ENCODE measurements around the gene LYPLAL1. TPM values are rescaled to one million over a fixed set of nuclear protein-coding genes. Genes with fewer than 3 reads are reported as not detected.

The LYPLAL1 gene
- total and polyA plus RNA-seq, 3 donors from 2014 or later: 20.8 to 33.8 (median 26.5) TPM

GRCh38 chr1:219206350-219206749 lies 32.7 kb downstream of the LYPLAL1 start:
- Histone ChIP-seq H3K36me3 (ENCODE audit: low read depth, missing control alignments) (no peaks in the 10 kb centered on the region), H3K4me3 (no peak overlapping the region), H3K27ac (no peak overlapping the region), H3K4me1 (no peaks in the 10 kb centered on the region), H3K27me3 (no peaks in the 10 kb centered on the region), H3K9me3 (no peaks in the 10 kb centered on the region)
- intact Hi-C loops (cut with DNase I; ENCODE audit: low total_unique reads): no loop called here
- WGBS, 2 donors: 81 to 89% methylated on average over 2 of the region's 2 CpGs
- no peak for TF ChIP-seq CTCF (IDR thresholded peaks at IDR 0.05)
- TF ChIP-seq POLR2A (IDR thresholded peaks at IDR 0.05): no peak
- no peak for DNase-seq

- 85 to 96% methylated on average over 2 of the region's 2 CpGs for WGBS, 2 donors
- intact Hi-C loops (cut with DNase I; ENCODE audit: low total_unique reads): no loop called here
- no peaks in the 10 kb centered on the region for H3K9me3 ChIP-seq
- DNase-seq: no peak
- H3K4me1 ChIP-seq: no peaks in the 10 kb centered on the region
- H3K36me3 ChIP-seq (ENCODE audit: low read depth, missing control alignments): no peaks in the 10 kb centered on the region
- H3K4me3 ChIP-seq: no peak overlapping the region
- TF ChIP-seq CTCF (IDR thresholded peaks at IDR 0.05) (no peak), POLR2A (IDR thresholded peaks at IDR 0.05) (no peak)
- H3K27me3 ChIP-seq: no peaks in the 10 kb centered on the region
- no peak overlapping the region for H3K27ac ChIP-seq
These were observed 35.9 kb downstream of the LYPLAL1 start for GRCh38 chr1:219209578-219209977.

DNA sequence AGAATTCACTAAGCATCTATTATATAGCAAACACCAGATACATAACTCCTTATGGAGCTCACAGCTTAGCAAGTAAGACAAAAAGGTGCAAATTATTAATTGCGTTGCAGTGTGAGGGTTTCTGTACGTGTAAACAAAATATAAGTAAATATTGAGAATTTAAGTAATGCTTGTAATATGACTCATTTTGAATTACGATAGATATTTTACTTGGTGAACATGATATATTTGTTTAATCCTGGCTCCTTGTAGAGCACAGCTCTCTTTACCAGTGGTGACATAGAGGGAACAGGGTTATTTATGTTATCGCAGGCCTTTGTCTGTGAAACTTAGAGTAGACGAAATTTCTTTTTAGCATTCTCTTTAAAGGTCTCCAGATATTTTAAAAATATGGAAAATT lies 36.4 kb downstream of the LYPLAL1 start:
- DNase-seq: no peak
- Histone ChIP-seq H3K4me3 (no peak overlapping the region), H3K36me3 (ENCODE audit: low read depth, missing control alignments) (no peaks in the 10 kb centered on the region), H3K27ac (no peak overlapping the region), H3K4me1 (no peaks in the 10 kb centered on the region), H3K27me3 (no peaks in the 10 kb centered on the region), H3K9me3 (no peaks in the 10 kb centered on the region)
- TF ChIP-seq CTCF (IDR thresholded peaks at IDR 0.05): no peak
- TF ChIP-seq POLR2A (IDR thresholded peaks at IDR 0.05): no peak
- WGBS, 2 donors: 94 to 95% methylated on average over 5 of the region's 5 CpGs
- intact Hi-C loops (cut with DNase I; ENCODE audit: low total_unique reads): no loop called here

DNA sequence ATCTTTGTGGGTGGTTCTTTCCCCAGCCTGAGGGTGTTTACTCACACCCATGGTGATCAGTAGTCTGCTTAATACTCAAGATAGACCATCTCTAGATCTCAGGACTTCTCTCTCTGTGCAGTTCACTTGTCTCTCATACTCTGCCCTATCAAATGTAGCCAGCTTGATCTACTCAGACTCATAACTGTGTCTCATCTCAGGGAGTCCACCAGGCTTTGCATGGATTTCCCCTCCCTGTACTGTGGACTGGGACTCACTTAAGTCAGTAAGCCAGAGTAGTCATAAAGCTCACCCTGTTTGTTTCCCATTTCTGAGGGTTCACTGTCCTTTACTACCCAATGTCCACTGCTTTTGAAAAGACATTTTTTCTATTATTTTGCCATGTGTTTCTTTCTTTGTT lies 41.8 kb downstream of the LYPLAL1 start:
- Histone ChIP-seq H3K4me3 (no peak overlapping the region), H3K4me1 (no peaks in the 10 kb centered on the region), H3K36me3 (ENCODE audit: low read depth, missing control alignments) (no peaks in the 10 kb centered on the region), H3K9me3 (no peaks in the 10 kb centered on the region), H3K27ac (no peak overlapping the region), H3K27me3 (no peaks in the 10 kb centered on the region)
- intact Hi-C loops (cut with DNase I; ENCODE audit: low total_unique reads): no loop called here
- DNase-seq: no peak
- TF ChIP-seq CTCF (IDR thresholded peaks at IDR 0.05) (no peak), POLR2A (IDR thresholded peaks at IDR 0.05) (no peak)

DNA sequence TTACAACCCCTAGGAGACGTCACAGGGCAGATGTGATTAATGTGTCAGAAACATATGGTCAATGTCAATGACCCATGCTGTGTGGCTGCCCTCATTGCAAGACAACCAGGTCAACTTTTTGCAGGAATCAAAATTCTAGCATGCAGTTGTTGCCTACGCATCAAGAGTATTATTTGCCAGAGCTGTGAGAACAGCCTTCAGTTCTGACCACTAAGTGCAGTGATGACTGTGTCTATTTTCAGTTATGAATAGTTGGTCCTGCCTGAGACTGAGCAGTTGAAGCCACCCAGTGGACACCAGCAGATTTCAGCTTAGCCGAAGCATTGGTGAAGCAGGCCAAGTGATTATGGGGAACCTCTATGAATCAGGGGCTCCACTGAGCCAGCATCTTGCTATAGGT lies 47.3 kb downstream of the LYPLAL1 start:
- no peak for DNase-seq
- Histone ChIP-seq H3K36me3 (ENCODE audit: low read depth, missing control alignments) (no peaks in the 10 kb centered on the region), H3K27ac (no peak overlapping the region), H3K4me1 (no peaks in the 10 kb centered on the region), H3K4me3 (no peak overlapping the region), H3K27me3 (no peaks in the 10 kb centered on the region), H3K9me3 (no peaks in the 10 kb centered on the region)
- intact Hi-C loops (cut with DNase I; ENCODE audit: low total_unique reads): no loop called here
- TF ChIP-seq POLR2A (IDR thresholded peaks at IDR 0.05) (no peak), CTCF (IDR thresholded peaks at IDR 0.05) (no peak)
- WGBS, 2 donors: 67 to 92% methylated on average over 3 of the region's 3 CpGs
